ENCODE results near the gene RHOD. TPM values are rescaled to one million over a fixed set of nuclear protein-coding genes. Genes with fewer than 3 reads are reported as not detected.
A peak's percentile ranks its signal among the peaks of the same experiment; 100 is the strongest.

RHOD gene
- total RNA-seq, 1 experiment from 2014 or later = 13.1 TPM

- Mint-ChIP-seq H3K27ac (no peak overlapping the region), H3K9me3 (no peaks in the 10 kb centered on the region), H3K4me1 (peaks cover 10% of the 10 kb centered on the region), H3K4me3 (no peak overlapping the region), H3K36me3 (peaks cover 5% of the 10 kb centered on the region), H3K27me3 (ENCODE audit: low read depth) (no peaks in the 10 kb centered on the region; the same call in none of the 2 replicates)
- TF ChIP-seq, protein P1, sequence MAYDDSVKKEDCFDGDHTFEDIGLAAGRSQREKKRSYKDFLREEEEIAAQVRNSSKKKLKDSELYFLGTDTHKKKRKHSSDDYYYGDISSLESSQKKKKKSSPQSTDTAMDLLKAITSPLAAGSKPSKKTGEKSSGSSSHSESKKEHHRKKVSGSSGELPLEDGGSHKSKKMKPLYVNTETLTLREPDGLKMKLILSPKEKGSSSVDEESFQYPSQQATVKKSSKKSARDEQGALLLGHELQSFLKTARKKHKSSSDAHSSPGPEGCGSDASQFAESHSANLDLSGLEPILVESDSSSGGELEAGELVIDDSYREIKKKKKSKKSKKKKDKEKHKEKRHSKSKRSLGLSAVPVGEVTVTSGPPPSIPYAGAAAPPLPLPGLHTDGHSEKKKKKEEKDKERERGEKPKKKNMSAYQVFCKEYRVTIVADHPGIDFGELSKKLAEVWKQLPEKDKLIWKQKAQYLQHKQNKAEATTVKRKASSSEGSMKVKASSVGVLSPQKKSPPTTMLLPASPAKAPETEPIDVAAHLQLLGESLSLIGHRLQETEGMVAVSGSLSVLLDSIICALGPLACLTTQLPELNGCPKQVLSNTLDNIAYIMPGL (CRISPR knock-in tag; IDR thresholded peaks at IDR 0.05) = no peak
- TF ChIP-seq CBFB (CRISPR knock-in tag; IDR thresholded peaks at IDR 0.05; ENCODE audit: low read depth) = no peak
- no peak for TF ChIP-seq RELA (CRISPR knock-in tag; IDR thresholded peaks at IDR 0.05; ENCODE audit: borderline replicate concordance)
- TF ChIP-seq, protein P2, sequence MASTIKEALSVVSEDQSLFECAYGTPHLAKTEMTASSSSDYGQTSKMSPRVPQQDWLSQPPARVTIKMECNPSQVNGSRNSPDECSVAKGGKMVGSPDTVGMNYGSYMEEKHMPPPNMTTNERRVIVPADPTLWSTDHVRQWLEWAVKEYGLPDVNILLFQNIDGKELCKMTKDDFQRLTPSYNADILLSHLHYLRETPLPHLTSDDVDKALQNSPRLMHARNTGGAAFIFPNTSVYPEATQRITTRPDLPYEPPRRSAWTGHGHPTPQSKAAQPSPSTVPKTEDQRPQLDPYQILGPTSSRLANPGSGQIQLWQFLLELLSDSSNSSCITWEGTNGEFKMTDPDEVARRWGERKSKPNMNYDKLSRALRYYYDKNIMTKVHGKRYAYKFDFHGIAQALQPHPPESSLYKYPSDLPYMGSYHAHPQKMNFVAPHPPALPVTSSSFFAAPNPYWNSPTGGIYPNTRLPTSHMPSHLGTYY (CRISPR knock-in tag; IDR thresholded peaks at IDR 0.05) = no peak
- DNase-seq (ENCODE audit: low spot score) = no peak
- ChIA-PET CTCF (interaction anchor here (0.6 to 1.3 kb wide), 2 partner anchors 8 to 249 kb away, joined by 5 to 6 read pairs; no protein-coding TSS in a partner anchor), POLR2A (no interaction called here)
- no peak for ATAC-seq
These were observed 43.1 kb upstream of the RHOD start for GRCh38 chr11:67013511-67014045.

GRCh38 chr11:67014343-67014742 lies 42.3 kb upstream of the RHOD start:
- Mint-ChIP-seq H3K36me3 (peaks cover 5% of the 10 kb centered on the region), H3K9me3 (no peaks in the 10 kb centered on the region), H3K4me3 (no peak overlapping the region), H3K27me3 (ENCODE audit: low read depth) (no peaks in the 10 kb centered on the region; the same call in none of the 2 replicates), H3K27ac (peak overlapping the region; percentile 33; the same call in 1 of the 2 replicates), H3K4me1 (peaks cover 12% of the 10 kb centered on the region)
- DNase-seq (ENCODE audit: low spot score) (no peak), ATAC-seq (no peak)
- ChIA-PET CTCF (interaction anchor here (1.0 to 1.7 kb wide), 2 partner anchors 10 to 131 kb away, joined by 3 to 4 read pairs; no protein-coding TSS in a partner anchor), POLR2A (no interaction called here)
- TF ChIP-seq, protein P3, sequence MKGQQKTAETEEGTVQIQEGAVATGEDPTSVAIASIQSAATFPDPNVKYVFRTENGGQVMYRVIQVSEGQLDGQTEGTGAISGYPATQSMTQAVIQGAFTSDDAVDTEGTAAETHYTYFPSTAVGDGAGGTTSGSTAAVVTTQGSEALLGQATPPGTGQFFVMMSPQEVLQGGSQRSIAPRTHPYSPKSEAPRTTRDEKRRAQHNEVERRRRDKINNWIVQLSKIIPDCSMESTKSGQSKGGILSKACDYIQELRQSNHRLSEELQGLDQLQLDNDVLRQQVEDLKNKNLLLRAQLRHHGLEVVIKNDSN (CRISPR knock-in tag; IDR thresholded peaks at IDR 0.05) = no peak
- no peak for TF ChIP-seq ZNF396 (CRISPR knock-in tag; IDR thresholded peaks at IDR 0.05; ENCODE audit: borderline replicate concordance)
- TF ChIP-seq ZNF263 (CRISPR knock-in tag; IDR thresholded peaks at IDR 0.05; ENCODE audit: low read depth) = no peak
- no peak for TF ChIP-seq HMGA2 (CRISPR knock-in tag; IDR thresholded peaks at IDR 0.05)
- TF ChIP-seq, protein P1 (CRISPR knock-in tag; IDR thresholded peaks at IDR 0.05) = no peak
- no peak for TF ChIP-seq ELF4 (CRISPR knock-in tag; IDR thresholded peaks at IDR 0.05; ENCODE audit: low read depth)
- TF ChIP-seq ZBTB21 (CRISPR knock-in tag; IDR thresholded peaks at IDR 0.05; ENCODE audit: borderline replicate concordance) = no peak
- no peak for TF ChIP-seq ETV6 (CRISPR knock-in tag; IDR thresholded peaks at IDR 0.05)
- no peak for TF ChIP-seq PRRX2 (CRISPR knock-in tag; IDR thresholded peaks at IDR 0.05)
- no peak for TF ChIP-seq RORB (CRISPR knock-in tag; IDR thresholded peaks at IDR 0.05)
- no peak for TF ChIP-seq MAX (CRISPR knock-in tag; IDR thresholded peaks at IDR 0.05)
- TF ChIP-seq KAT7 (CRISPR knock-in tag; IDR thresholded peaks at IDR 0.05; ENCODE audit: borderline replicate concordance) = no peak
- no peak for TF ChIP-seq IRF2 (CRISPR knock-in tag; IDR thresholded peaks at IDR 0.05; ENCODE audit: borderline replicate concordance, low read depth)
- no peak for TF ChIP-seq ZNF532 (CRISPR knock-in tag; IDR thresholded peaks at IDR 0.05; ENCODE audit: borderline replicate concordance)
- TF ChIP-seq ATF6 (CRISPR knock-in tag; IDR thresholded peaks at IDR 0.05) = no peak
- TF ChIP-seq, protein P4, sequence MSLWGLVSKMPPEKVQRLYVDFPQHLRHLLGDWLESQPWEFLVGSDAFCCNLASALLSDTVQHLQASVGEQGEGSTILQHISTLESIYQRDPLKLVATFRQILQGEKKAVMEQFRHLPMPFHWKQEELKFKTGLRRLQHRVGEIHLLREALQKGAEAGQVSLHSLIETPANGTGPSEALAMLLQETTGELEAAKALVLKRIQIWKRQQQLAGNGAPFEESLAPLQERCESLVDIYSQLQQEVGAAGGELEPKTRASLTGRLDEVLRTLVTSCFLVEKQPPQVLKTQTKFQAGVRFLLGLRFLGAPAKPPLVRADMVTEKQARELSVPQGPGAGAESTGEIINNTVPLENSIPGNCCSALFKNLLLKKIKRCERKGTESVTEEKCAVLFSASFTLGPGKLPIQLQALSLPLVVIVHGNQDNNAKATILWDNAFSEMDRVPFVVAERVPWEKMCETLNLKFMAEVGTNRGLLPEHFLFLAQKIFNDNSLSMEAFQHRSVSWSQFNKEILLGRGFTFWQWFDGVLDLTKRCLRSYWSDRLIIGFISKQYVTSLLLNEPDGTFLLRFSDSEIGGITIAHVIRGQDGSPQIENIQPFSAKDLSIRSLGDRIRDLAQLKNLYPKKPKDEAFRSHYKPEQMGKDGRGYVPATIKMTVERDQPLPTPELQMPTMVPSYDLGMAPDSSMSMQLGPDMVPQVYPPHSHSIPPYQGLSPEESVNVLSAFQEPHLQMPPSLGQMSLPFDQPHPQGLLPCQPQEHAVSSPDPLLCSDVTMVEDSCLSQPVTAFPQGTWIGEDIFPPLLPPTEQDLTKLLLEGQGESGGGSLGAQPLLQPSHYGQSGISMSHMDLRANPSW (CRISPR knock-in tag; conservative IDR thresholded peaks at IDR 0.05; ENCODE audit: low read depth) = no peak

All from WTC11 (cell line).